B cell (primary cell): ENCODE data around the gene TRDN. TPM values are rescaled to one million over a fixed set of nuclear protein-coding genes. Genes with fewer than 3 reads are reported as not detected.

Experiments used
- ATAC-seq: fragments of 200-7000 bp; cut with Tn5 transposase; one replicate; pipeline ENCODE4 v1.10.0; 2021; ENCODE audit warnings: low read depth, mild to moderate bottlenecking, moderate number of reproducible peaks, moderate library complexity
- CTCF ChIA-PET: fragments of 350-600 bp; sonication (Branson Sonifier 250); formaldehyde crosslinking; loops from one replicate; lab custom pipeline; 2021; ENCODE audit warnings: antibody characterized with exemption, inconsistent platforms; lab: Charles Lee
- POLR2A ChIA-PET: fragments of 350-600 bp; sonication (Branson Sonifier 250); formaldehyde crosslinking; loops from one replicate; lab custom pipeline; 2021; ENCODE audit warnings: antibody characterized with exemption; lab: Charles Lee
- DNase-seq: peaks from one replicate; pipeline ENCODE4 v3.0.0; 2013
- H2AFZ ChIP-seq: 2 replicates; pipeline ENCODE4 v1.6.1; 2012; ENCODE audit warnings: mild to moderate bottlenecking, low read depth, low read length; ENCODE audit not compliant: insufficient read depth, poor library complexity, severe bottlenecking
- H3K27ac ChIP-seq, 2 donors: 1 replicate in 1 of 2; 2 replicates in 1 of 2; pipeline ENCODE4 v1.5.1; 2012 to 2013; ENCODE audit warnings: low read length in 2 of 2, mild to moderate bottlenecking in 2 of 2, moderate library complexity in 1 of 2
- H3K27me3 ChIP-seq, 4 experiments: fragments of 200-600 bp in 1 of 4; sonication (generic) in 1 of 4; replicated peaks in 1 of 4; 1 replicate in 2 of 4; 2 replicates in 2 of 4; pipeline versions ENCODE4 v1.6.1 to v1.7.0; 2013 to 2016; ENCODE audit warnings: low read length in 3 of 4, mild to moderate bottlenecking in 2 of 4, mixed read lengths in 1 of 4, moderate library complexity in 1 of 4; ENCODE audit not compliant: insufficient read depth in 4 of 4, control insufficient read depth in 3 of 4; ENCODE audit errors: control extremely low read depth in 1 of 4
- H3K36me3 ChIP-seq, 2 experiments: replicated peaks in 1 of 2; 1 replicate in 1 of 2; 2 replicates in 1 of 2; pipeline versions ENCODE4 v1.6.1 to v1.7.1; 2013; ENCODE audit warnings: low read length in 1 of 2; ENCODE audit not compliant: insufficient read depth in 2 of 2, control insufficient read depth in 1 of 2; ENCODE audit errors: control extremely low read depth in 1 of 2, extremely low read depth in 1 of 2
- H3K4me1 ChIP-seq, 2 donors: fragments of 200-600 bp in 1 of 2; sonication (generic) in 1 of 2; 1 replicate in 1 of 2; 2 replicates in 1 of 2; pipeline versions ENCODE4 v1.5.1 to v1.6.1; 2013 to 2017; ENCODE audit warnings: low read length in 2 of 2; ENCODE audit not compliant: control insufficient read depth in 2 of 2, insufficient read depth in 2 of 2
- H3K4me2 ChIP-seq: replicated peaks from 2 replicates; pipeline ENCODE3; 2012; ENCODE audit warnings: mild to moderate bottlenecking, low read depth, low read length; ENCODE audit not compliant: poor library complexity, severe bottlenecking
- H3K4me3 ChIP-seq, 5 experiments: fragments of 200-600 bp in 1 of 5; sonication (generic) in 1 of 5; 1 replicate in 3 of 5; 2 replicates in 2 of 5; pipeline versions ENCODE4 v1.5.1 to v1.7.0; 2011 to 2016; ENCODE audit warnings: low read length in 4 of 5, mild to moderate bottlenecking in 4 of 5, low read depth in 2 of 5, control low read depth in 1 of 5, moderate library complexity in 1 of 5; ENCODE audit not compliant: insufficient read depth in 1 of 5; ENCODE audit errors: control extremely low read depth in 1 of 5, extremely low read depth in 1 of 5
- H3K79me2 ChIP-seq: fragments of 200-600 bp; sonication (generic); one replicate; pipeline ENCODE4 v1.6.0; 2016; ENCODE audit warnings: low read length; ENCODE audit not compliant: control insufficient read depth, insufficient read depth
- H3K9ac ChIP-seq: fragments of 200-600 bp; sonication (generic); 2 replicates; pipeline ENCODE4 v1.6.1; 2017; ENCODE audit warnings: mild to moderate bottlenecking, low read length, moderate library complexity
- H3K9me3 ChIP-seq, 3 donors: one replicate each; pipeline versions ENCODE4 v1.6.1 to v1.7.1; 2013; ENCODE audit warnings: low read length in 2 of 3; ENCODE audit not compliant: control insufficient read depth in 2 of 3, insufficient read depth in 1 of 3; ENCODE audit errors: control extremely low read depth in 1 of 3
- H4K20me1 ChIP-seq: 2 replicates; pipeline ENCODE4 v1.6.0; 2012; ENCODE audit warnings: mild to moderate bottlenecking, low read length; ENCODE audit not compliant: insufficient read depth, control insufficient read depth, poor library complexity, severe bottlenecking
- H3K27ac Mint-ChIP-seq: one replicate; pipeline ENCODE4 v1.8.0; 2021; ENCODE audit warnings: mixed read lengths
- H3K27me3 Mint-ChIP-seq: one replicate; pipeline ENCODE4 v1.8.0; 2021; ENCODE audit warnings: mixed read lengths
- H3K4me1 Mint-ChIP-seq: one replicate; pipeline ENCODE4 v1.8.0; 2021; ENCODE audit warnings: mixed read lengths
- H3K4me3 Mint-ChIP-seq: one replicate; pipeline ENCODE4 v1.8.0; 2021; ENCODE audit warnings: mixed read lengths
- H3K9me3 Mint-ChIP-seq: one replicate; pipeline ENCODE4 v1.8.0; 2022; ENCODE audit warnings: mixed read lengths; ENCODE audit not compliant: insufficient read depth
- CTCF ChIP-seq: fragments of 200-600 bp; IDR thresholded peaks from one replicate; pipeline ENCODE4 v1.8.0; 2022; ENCODE audit warnings: antibody characterized with exemption, mild to moderate bottlenecking
- EZH2 ChIP-seq: IDR thresholded peaks from 2 replicates; pipeline ENCODE4 v1.6.1; 2012; ENCODE audit warnings: borderline replicate concordance, low read depth, mild to moderate bottlenecking, moderate library complexity, low read length; ENCODE audit not compliant: insufficient read depth, poor library complexity, severe bottlenecking
- WGBS: methylation state at CpG from one replicate; pipeline ENCODE4 v1.1.5; 2013; ENCODE audit warnings: missing lambda C conversion rate; ENCODE audit not compliant: insufficient coverage; 5-methylcytosine and 5-hydroxymethylcytosine counted together
- intact Hi-C: fragments of 100-400 bp; cut with micrococcal nuclease; formaldehyde crosslinking; loops from one replicate; pipeline ENCODE4 v1.10.0; 2022
- polyA plus RNA-seq: library from polyadenylated mRNA; depleted of rRNA; stranded (reverse); fragments of >200 nt; gene quantifications from 2 replicates; pipeline ENCODE4 v1.2.3, GENCODE V29; 2012
- total RNA-seq, 2 donors: library from RNA; stranded (reverse); fragments of 120-200 nt in 1 of 2; gene quantifications; 1 replicate in 1 of 2; 2 replicates in 1 of 2; pipeline versions ENCODE4 v1.2.3 to v1.2.4, GENCODE V29; 2013 to 2022

TRDN gene
- total and polyA plus RNA-seq, 2 donors (not counting 1 experiment from before 2014, with no cell fraction given): not detected

DNA sequence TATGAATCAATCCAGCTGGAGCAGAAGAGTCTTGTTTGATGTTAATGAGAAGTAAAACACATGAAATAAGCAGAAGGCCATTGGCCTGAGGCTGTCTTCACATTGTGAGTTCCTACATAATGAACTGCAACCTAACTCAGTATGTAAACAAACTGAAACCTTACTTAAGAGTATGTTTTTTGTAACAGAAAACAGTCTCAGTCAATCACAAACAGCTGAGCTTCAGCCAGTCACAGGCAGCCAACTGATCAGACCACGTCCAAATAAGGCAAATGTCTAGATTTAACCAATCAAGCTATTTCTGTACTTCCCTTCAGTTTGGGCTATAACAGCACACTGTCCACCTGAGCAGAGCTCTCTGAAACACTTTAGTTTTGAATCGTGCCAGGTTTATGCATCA, 234.7 kb downstream of the TRDN start:
- intact Hi-C loops: no loop called here
- Histone ChIP-seq H2AFZ (no peak overlapping the region), H3K27ac (no peak overlapping the region), H4K20me1 (no peaks in the 10 kb centered on the region), H3K27me3 (no peaks in the 10 kb centered on the region), H3K9ac (no peak overlapping the region), H3K4me2 (no peak overlapping the region), H3K9me3 (no peaks in the 10 kb centered on the region), H3K4me3 (no peak overlapping the region), H3K79me2 (no peaks in the 10 kb centered on the region), H3K4me1 (no peaks in the 10 kb centered on the region), H3K36me3 (no peaks in the 10 kb centered on the region)
- POLR2A ChIA-PET: no interaction called here
- TF ChIP-seq EZH2 (no peak), CTCF (no peak)
- Mint-ChIP-seq H3K9me3 (no peaks in the 10 kb centered on the region), H3K4me3 (no peak overlapping the region), H3K27me3 (no peaks in the 10 kb centered on the region), H3K4me1 (no peaks in the 10 kb centered on the region), H3K27ac (no peak overlapping the region)
- 88% methylated on average over 1 of the region's 2 CpGs for WGBS
- DNase-seq (no peak), ATAC-seq (no peak)
- CTCF ChIA-PET: interaction anchor here (1.4 kb wide), 1 partner anchor 13 kb away, joined by 3 read pairs; no protein-coding TSS in a partner anchor

DNA sequence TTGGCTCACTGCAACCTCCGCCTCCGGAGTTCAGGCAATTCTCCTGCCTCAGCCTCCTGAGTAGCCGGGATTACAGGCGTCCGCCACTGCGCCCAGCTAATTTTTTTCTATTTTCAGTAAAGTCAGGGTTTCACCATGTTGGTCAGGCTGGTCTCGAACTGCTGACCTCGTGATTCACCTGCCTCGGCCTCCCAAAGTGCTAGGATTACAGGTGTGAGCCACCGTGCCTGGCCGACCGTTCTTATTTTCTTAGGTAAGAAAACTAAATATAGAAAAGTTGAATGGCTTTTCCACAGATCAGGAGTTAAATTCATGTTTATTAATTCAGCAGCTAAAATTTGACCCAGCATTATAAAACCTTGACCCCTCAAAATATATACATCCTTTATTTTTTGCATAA, 238.7 kb downstream of the TRDN start:
- ChIA-PET CTCF (no interaction called here), POLR2A (no interaction called here)
- TF ChIP-seq EZH2 (no peak), CTCF (no peak)
- H3K27me3 Mint-ChIP-seq: no peaks in the 10 kb centered on the region
- Histone ChIP-seq H3K27me3 (no peaks in the 10 kb centered on the region), H3K36me3 (no peaks in the 10 kb centered on the region), H3K4me1 (no peaks in the 10 kb centered on the region), H4K20me1 (no peaks in the 10 kb centered on the region), H2AFZ (no peak overlapping the region), H3K4me3 (no peak overlapping the region), H3K9me3 (no peaks in the 10 kb centered on the region), H3K27ac (no peak overlapping the region), H3K9ac (no peak overlapping the region), H3K79me2 (no peaks in the 10 kb centered on the region), H3K4me2 (no peak overlapping the region)
- DNase-seq: no peak
- ATAC-seq: no peak
- no peak overlapping the region for H3K27ac Mint-ChIP-seq
- WGBS: 98% methylated on average over 7 of the region's 12 CpGs
- intact Hi-C loops: no loop called here
- no peaks in the 10 kb centered on the region for H3K9me3 Mint-ChIP-seq
- no peak overlapping the region for H3K4me3 Mint-ChIP-seq
- H3K4me1 Mint-ChIP-seq: no peaks in the 10 kb centered on the region
